ENCODE data around the gene PKDCC. TPM values are rescaled to one million over a fixed set of nuclear protein-coding genes. Genes with fewer than 3 reads are reported as not detected.

The PKDCC gene
- total and polyA plus RNA-seq, 2 of the 13 experiments (the other 11 are each of a cell fraction or from before 2014, with no cell fraction given): 52.6 to 58.8 TPM

GRCh38 chr2:42107249-42108042 is 59.6 kb downstream of the PKDCC start (continued):
- TF ChIP-seq TFDP2 (CRISPR knock-in tag; IDR thresholded peaks at IDR 0.05): no peak; the same call in 1 of the 2 replicates
- no peak for TF ChIP-seq ZNF367 (CRISPR knock-in tag; IDR thresholded peaks at IDR 0.05; ENCODE audit: borderline replicate concordance)
- TF ChIP-seq ZNF747 (CRISPR knock-in tag; IDR thresholded peaks at IDR 0.05; ENCODE audit: borderline replicate concordance): no peak
- no peak for TF ChIP-seq ZSCAN9 (CRISPR knock-in tag; IDR thresholded peaks at IDR 0.05; ENCODE audit: borderline replicate concordance)
- no peak for TF ChIP-seq EED (CRISPR knock-in tag; IDR thresholded peaks at IDR 0.05)
- no peak for TF ChIP-seq ZBTB33 (CRISPR knock-in tag; IDR thresholded peaks at IDR 0.05)
- no peak for TF ChIP-seq HNF1A (IDR thresholded peaks at IDR 0.05; ENCODE audit: low read depth)
- TF ChIP-seq HNF1A (CRISPR knock-in tag; IDR thresholded peaks at IDR 0.05; ENCODE audit: borderline replicate concordance): peak; percentile 17; the same call in 1 of the 2 replicates
- no peak for TF ChIP-seq GZF1 (CRISPR knock-in tag; IDR thresholded peaks at IDR 0.05)
- TF ChIP-seq E2F2 (CRISPR knock-in tag; IDR thresholded peaks at IDR 0.05; ENCODE audit: borderline replicate concordance): no peak
- TF ChIP-seq MBD4 (IDR thresholded peaks at IDR 0.05; ENCODE audit: borderline replicate concordance, low read length): no peak
- TF ChIP-seq GABPB1 (CRISPR knock-in tag; IDR thresholded peaks at IDR 0.05): no peak
- TF ChIP-seq POGZ (CRISPR knock-in tag; IDR thresholded peaks at IDR 0.05): no peak
- TF ChIP-seq NFYB (CRISPR knock-in tag; IDR thresholded peaks at IDR 0.05): no peak
- TF ChIP-seq SAP130 (CRISPR knock-in tag; IDR thresholded peaks at IDR 0.05; ENCODE audit: low read depth): peak; percentile 13; the same call in 1 of the 2 replicates
- no peak for TF ChIP-seq TBX3 (IDR thresholded peaks at IDR 0.05; ENCODE audit: borderline replicate concordance)
- 0 out of 2 replicates have a peak, but pooled peaks have one; percentile 14 for TF ChIP-seq KAT7 (CRISPR knock-in tag; IDR thresholded peaks at IDR 0.05; ENCODE audit: borderline replicate concordance)
- peak; percentile 51; the same call in 1 of the 2 replicates for TF ChIP-seq HMG20A (CRISPR knock-in tag; IDR thresholded peaks at IDR 0.05; ENCODE audit: borderline replicate concordance)
- TF ChIP-seq HES4 (CRISPR knock-in tag; IDR thresholded peaks at IDR 0.05; ENCODE audit: borderline replicate concordance): no peak
- no peak for TF ChIP-seq ZKSCAN1 (IDR thresholded peaks at IDR 0.05; ENCODE audit: low read length)
- no peak for TF ChIP-seq ZNF205 (CRISPR knock-in tag; IDR thresholded peaks at IDR 0.05)
- no peak for TF ChIP-seq SMAD9 (CRISPR knock-in tag; IDR thresholded peaks at IDR 0.05)

Data from HepG2 (cell line).